Small intestine (tissue), 7 donors: ENCODE results near the gene KRTAP3-1. TPM values are rescaled to one million over a fixed set of nuclear protein-coding genes. Genes with fewer than 3 reads are reported as not detected.

Experiments used
- DNase-seq, 2 donors: peaks; one replicate each; pipeline versions ENCODE4 v3.0.0 to v3.0.0-alpha.2; 2013
- FAIRE-seq: peaks from 2 replicates; lab custom pipeline; 2012; peaks lifted over from hg19 to GRCh38; lab: Jason Lieb, UNC
- H3K27ac ChIP-seq, 3 donors: one replicate each; pipeline ENCODE4 v1.5.1; 2013; ENCODE audit warnings: low read length in 2 of 3, mild to moderate bottlenecking in 2 of 3, control low read depth in 1 of 3, inconsistent platforms in 1 of 3, low read depth in 1 of 3, moderate library complexity in 1 of 3
- H3K27me3 ChIP-seq, 3 donors: one replicate each; pipeline ENCODE4 v1.6.1; 2013; ENCODE audit warnings: low read length in 3 of 3, inconsistent platforms in 1 of 3; ENCODE audit not compliant: control insufficient read depth in 3 of 3, insufficient read depth in 3 of 3
- H3K36me3 ChIP-seq, 3 donors: one replicate each; pipeline ENCODE4 v1.6.1; 2013; ENCODE audit warnings: low read length in 3 of 3, inconsistent platforms in 1 of 3, low read depth in 1 of 3, mild to moderate bottlenecking in 1 of 3, moderate library complexity in 1 of 3; ENCODE audit not compliant: control insufficient read depth in 3 of 3, insufficient read depth in 2 of 3
- H3K4me1 ChIP-seq, 3 donors: one replicate each; pipeline ENCODE4 v1.6.1; 2013; ENCODE audit warnings: low read length in 2 of 3, inconsistent platforms in 1 of 3, low read depth in 1 of 3, mild to moderate bottlenecking in 1 of 3, moderate library complexity in 1 of 3; ENCODE audit not compliant: control insufficient read depth in 3 of 3, insufficient read depth in 2 of 3
- H3K4me3 ChIP-seq, 3 donors: one replicate each; pipeline ENCODE4 v1.5.1; 2013; ENCODE audit warnings: low read length in 3 of 3, control low read depth in 1 of 3, inconsistent platforms in 1 of 3, low read depth in 1 of 3, mild to moderate bottlenecking in 1 of 3, moderate library complexity in 1 of 3
- H3K9me3 ChIP-seq, 2 donors: one replicate each; pipeline ENCODE4 v1.6.1; 2013; ENCODE audit warnings: low read depth in 1 of 2, low read length in 1 of 2; ENCODE audit not compliant: control insufficient read depth in 2 of 2, insufficient read depth in 1 of 2
- WGBS, 3 donors: extraction: QIAGEN DNeasy Blood & Tissue Kit; methylation state at CpG; one replicate each; pipeline ENCODE4 v1.1.7; 2013; 5-methylcytosine and 5-hydroxymethylcytosine counted together
- polyA plus RNA-seq, 4 donors: library from polyadenylated mRNA; stranded (reverse) in 3 of 4; unstranded in 1 of 4; fragments of 200-250 nt in 3 of 4; fragments of 120-200 nt in 1 of 4; gene quantifications; one replicate each; pipeline versions ENCODE4 v1.2.1 to v1.2.3, GENCODE V29; 2013
- donor health status: healthy with polysubstance abuse.
- donor health status: control.
- donor health status: control.
- donor health status: Bipolar disorder and iron deficiency.
- donor health status: healthy.

The KRTAP3-1 gene
- polyA plus RNA-seq, 4 donors = not detected

GRCh38 chr17:40981115-40981514, 27.8 kb downstream of the KRTAP3-1 start:
- no peaks in the 10 kb centered on the region for H3K36me3 ChIP-seq
- DNase-seq (no peak), FAIRE-seq (no peak)
- H3K27me3 ChIP-seq = peaks cover 0 to 4% (median 3%) of the 10 kb centered on the region in 3 donors
- no peak overlapping the region for H3K27ac ChIP-seq
- no peaks in the 10 kb centered on the region for H3K4me1 ChIP-seq
- WGBS, 3 donors = 50 to 71% (median 63%) methylated on average over 5 of the region's 5 CpGs
- no peaks in the 10 kb centered on the region for H3K9me3 ChIP-seq
- no peak overlapping the region for H3K4me3 ChIP-seq

- no peak for FAIRE-seq
- DNase-seq = no peak
These were observed 28.3 kb downstream of the KRTAP3-1 start for GRCh38 chr17:40980596-40980995.

GRCh38 chr17:40980117-40980516, 28.8 kb downstream of the KRTAP3-1 start:
- DNase-seq (no peak), FAIRE-seq (no peak)
- Histone ChIP-seq H3K4me1 (no peaks in the 10 kb centered on the region), H3K27me3 (peaks cover 0 to 6% (median 3%) of the 10 kb centered on the region in 3 donors), H3K36me3 (no peaks in the 10 kb centered on the region), H3K27ac (no peak overlapping the region), H3K4me3 (no peak overlapping the region), H3K9me3 (no peaks in the 10 kb centered on the region)
- WGBS, 3 donors = 91 to 94% (median 93%) methylated on average over 3 of the region's 3 CpGs

More at GRCh38 chr17:40980596-40980995, 28.3 kb downstream of the KRTAP3-1 start:
- no peaks in the 10 kb centered on the region for H3K9me3 ChIP-seq
- H3K27ac ChIP-seq = no peak overlapping the region
- H3K36me3 ChIP-seq = no peaks in the 10 kb centered on the region
- H3K4me1 ChIP-seq = no peaks in the 10 kb centered on the region
- H3K4me3 ChIP-seq = no peak overlapping the region
- H3K27me3 ChIP-seq = peaks cover 0 to 6% (median 3%) of the 10 kb centered on the region in 3 donors
- 40 to 63% (median 50%) methylated on average over 8 of the region's 8 CpGs for WGBS, 3 donors

- Histone ChIP-seq H3K4me1 (no peaks in the 10 kb centered on the region), H3K4me3 (no peak overlapping the region), H3K9me3 (no peaks in the 10 kb centered on the region), H3K36me3 (no peaks in the 10 kb centered on the region), H3K27ac (no peak overlapping the region), H3K27me3 (peaks cover 0 to 6% (median 3%) of the 10 kb centered on the region in 3 donors)
- FAIRE-seq (no peak), DNase-seq (no peak)
- 78 to 89% (median 81%) methylated on average over 13 of the region's 13 CpGs for WGBS, 3 donors
These were observed 30.3 kb downstream of the KRTAP3-1 start for GRCh38 chr17:40978575-40979151.

GRCh38 chr17:40975516-40975915, 33.4 kb downstream of the KRTAP3-1 start:
- Histone ChIP-seq H3K27ac (no peak overlapping the region), H3K36me3 (no peaks in the 10 kb centered on the region), H3K9me3 (no peaks in the 10 kb centered on the region), H3K27me3 (peaks cover 0 to 9% (median 3%) of the 10 kb centered on the region in 3 donors), H3K4me3 (no peak overlapping the region), H3K4me1 (no peaks in the 10 kb centered on the region)
- FAIRE-seq = no peak
- no peak for DNase-seq

GRCh38 chr17:40974366-40974765, 34.6 kb downstream of the KRTAP3-1 start:
- FAIRE-seq (no peak), DNase-seq (no peak)
- Histone ChIP-seq H3K27me3 (peaks cover 0 to 9% (median 3%) of the 10 kb centered on the region in 3 donors), H3K36me3 (no peaks in the 10 kb centered on the region), H3K4me1 (no peaks in the 10 kb centered on the region), H3K4me3 (no peak overlapping the region), H3K27ac (no peak overlapping the region), H3K9me3 (no peaks in the 10 kb centered on the region)
- WGBS, 3 donors = 69 to 94% (median 93%) methylated on average over 3 of the region's 3 CpGs

GRCh38 chr17:40967582-40967981, 41.3 kb downstream of the KRTAP3-1 start:
- peaks cover 0 to 3% (median 0%) of the 10 kb centered on the region in 3 donors for H3K27me3 ChIP-seq
- no peak overlapping the region for H3K27ac ChIP-seq
- FAIRE-seq (no peak), DNase-seq (no peak)
- 67 to 83% (median 67%) methylated on average over 1 of the region's 1 CpG for WGBS, 3 donors
- no peaks in the 10 kb centered on the region for H3K36me3 ChIP-seq
- no peaks in the 10 kb centered on the region for H3K9me3 ChIP-seq
- no peaks in the 10 kb centered on the region for H3K4me1 ChIP-seq
- no peak overlapping the region for H3K4me3 ChIP-seq

GRCh38 chr17:40966848-40967247, 42.1 kb downstream of the KRTAP3-1 start, which contains the start of gene KRT39:
TSS of gene KRT39 (minus strand) at chr17:40966948. CDS start at chr17:40966856, 92 bp downstream.
- Histone ChIP-seq H3K4me1 (no peaks in the 10 kb centered on the region), H3K27ac (no peak within 1 kb of the TSS), H3K27me3 (no peaks in the 10 kb centered on the region), H3K9me3 (no peaks in the 10 kb centered on the region), H3K4me3 (no peak within 1 kb of the TSS), H3K36me3 (no peaks in the 10 kb centered on the region)
- DNase-seq (no peak), FAIRE-seq (no peak)
- 13 to 59% (median 48%) methylated on average over 1 of the region's 1 CpG for WGBS, 3 donors

- Histone ChIP-seq H3K4me3 (no peak overlapping the region), H3K9me3 (no peaks in the 10 kb centered on the region), H3K27me3 (no peaks in the 10 kb centered on the region), H3K4me1 (no peaks in the 10 kb centered on the region), H3K36me3 (no peaks in the 10 kb centered on the region), H3K27ac (no peak overlapping the region)
- FAIRE-seq (no peak), DNase-seq (peak; percentile 35 to 64)
- 24 to 51% (median 37%) methylated on average over 1 of the region's 1 CpG for WGBS, 3 donors
These were observed 45.1 kb downstream of the KRTAP3-1 start for GRCh38 chr17:40963838-40964237.
